ENCODE measurements around the gene CD300LF.

The CD300LF gene

DNA sequence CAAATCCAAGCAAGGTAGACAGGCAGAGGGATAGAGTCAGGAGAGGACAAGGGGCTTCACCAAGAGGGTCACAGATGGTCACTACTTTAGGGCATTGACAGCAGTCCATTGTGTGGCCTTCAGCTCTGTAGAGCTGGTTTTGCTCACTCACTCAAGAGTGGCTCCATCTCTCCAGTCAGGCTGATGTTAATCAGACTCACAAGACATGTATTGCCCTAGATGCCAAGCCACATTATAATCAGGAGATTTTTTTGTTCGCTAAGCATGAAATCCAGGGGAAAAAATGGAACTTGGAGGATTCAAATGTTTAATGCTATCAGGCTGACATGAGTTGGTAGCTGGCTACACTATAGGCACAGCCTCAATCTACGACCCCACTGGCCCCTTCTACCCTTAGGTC is 32.5 kb downstream of the CD300LF start:
- peak; percentile 17 for DNase-seq (ENCODE audit: low read depth)
- TF ChIP-seq, protein P1, sequence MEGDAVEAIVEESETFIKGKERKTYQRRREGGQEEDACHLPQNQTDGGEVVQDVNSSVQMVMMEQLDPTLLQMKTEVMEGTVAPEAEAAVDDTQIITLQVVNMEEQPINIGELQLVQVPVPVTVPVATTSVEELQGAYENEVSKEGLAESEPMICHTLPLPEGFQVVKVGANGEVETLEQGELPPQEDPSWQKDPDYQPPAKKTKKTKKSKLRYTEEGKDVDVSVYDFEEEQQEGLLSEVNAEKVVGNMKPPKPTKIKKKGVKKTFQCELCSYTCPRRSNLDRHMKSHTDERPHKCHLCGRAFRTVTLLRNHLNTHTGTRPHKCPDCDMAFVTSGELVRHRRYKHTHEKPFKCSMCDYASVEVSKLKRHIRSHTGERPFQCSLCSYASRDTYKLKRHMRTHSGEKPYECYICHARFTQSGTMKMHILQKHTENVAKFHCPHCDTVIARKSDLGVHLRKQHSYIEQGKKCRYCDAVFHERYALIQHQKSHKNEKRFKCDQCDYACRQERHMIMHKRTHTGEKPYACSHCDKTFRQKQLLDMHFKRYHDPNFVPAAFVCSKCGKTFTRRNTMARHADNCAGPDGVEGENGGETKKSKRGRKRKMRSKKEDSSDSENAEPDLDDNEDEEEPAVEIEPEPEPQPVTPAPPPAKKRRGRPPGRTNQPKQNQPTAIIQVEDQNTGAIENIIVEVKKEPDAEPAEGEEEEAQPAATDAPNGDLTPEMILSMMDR (conservative IDR thresholded peaks at IDR 0.05; ENCODE audit: low read depth, low read length): no peak
- H3K4me3 ChIP-seq (ENCODE audit: low read length): no peak overlapping the region

- DNase-seq (ENCODE audit: low read depth): no peak
- no peak overlapping the region for H3K4me3 ChIP-seq (ENCODE audit: low read length)
- TF ChIP-seq, protein P1 (conservative IDR thresholded peaks at IDR 0.05; ENCODE audit: low read depth, low read length): no peak
Measured at GRCh38 chr17:74679374-74679773, 33.3 kb downstream of the CD300LF start.

- TF ChIP-seq, protein P1 (conservative IDR thresholded peaks at IDR 0.05; ENCODE audit: low read depth, low read length): no peak
- H3K4me3 ChIP-seq (ENCODE audit: low read length): no peak overlapping the region
- no peak for DNase-seq (ENCODE audit: low read depth)
Measured at GRCh38 chr17:74678541-74678940, 34.2 kb downstream of the CD300LF start.

DNA sequence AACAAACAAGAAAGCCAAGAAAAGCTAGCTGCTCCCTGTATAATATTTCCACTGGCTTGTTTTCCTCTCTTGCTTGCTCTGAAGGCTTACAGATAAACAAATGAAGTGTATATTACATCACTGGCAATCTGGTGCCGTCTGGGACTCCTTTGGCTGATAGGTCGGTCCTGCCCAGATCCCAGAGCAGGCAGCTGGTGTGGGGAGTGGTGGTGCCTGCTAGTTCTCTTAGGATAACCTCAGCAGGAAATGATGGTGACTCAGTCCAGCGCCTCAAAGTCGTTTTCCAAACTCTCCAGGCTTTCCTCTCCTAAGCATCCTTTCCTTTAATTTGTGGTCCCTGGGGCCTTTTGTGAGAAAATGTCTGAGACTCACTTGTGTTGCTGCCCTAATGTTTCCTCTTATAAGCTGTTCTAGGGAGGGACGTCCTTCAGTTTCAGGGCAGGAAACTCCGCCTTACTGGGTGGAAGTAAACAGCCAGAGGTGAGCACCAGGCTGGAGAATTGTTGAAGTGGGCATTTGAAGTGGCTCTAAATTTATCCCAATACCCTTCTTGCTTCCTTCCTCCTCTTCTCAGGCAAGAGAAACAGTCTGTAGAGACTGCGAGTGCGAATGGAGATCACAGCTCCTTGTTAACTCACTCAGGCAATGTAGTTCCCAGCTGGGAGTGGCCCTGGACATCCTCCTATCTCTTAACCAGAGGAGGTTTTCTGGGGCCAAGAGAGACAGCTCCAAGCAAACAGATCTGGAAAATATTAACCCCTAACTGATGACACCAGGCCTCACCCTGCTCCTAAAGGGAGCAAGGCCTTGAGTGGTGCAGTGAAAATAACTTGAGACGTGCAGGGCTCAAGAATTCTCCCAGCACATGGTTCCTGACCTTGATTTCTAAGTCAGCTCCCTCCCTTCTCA is 34.9 kb downstream of the CD300LF start:
- H3K4me3 ChIP-seq (ENCODE audit: low read length): no peak overlapping the region
- DNase-seq (ENCODE audit: low read depth): no peak
- TF ChIP-seq, protein P1 (conservative IDR thresholded peaks at IDR 0.05; ENCODE audit: low read depth, low read length): no peak

- H3K4me3 ChIP-seq (ENCODE audit: low read length): no peak overlapping the region
- DNase-seq (ENCODE audit: low read depth): peak; percentile 32
- TF ChIP-seq, protein P1 (conservative IDR thresholded peaks at IDR 0.05; ENCODE audit: low read depth, low read length): no peak
Measured at GRCh38 chr17:74671031-74671771, 41.5 kb downstream of the CD300LF start.

DNA sequence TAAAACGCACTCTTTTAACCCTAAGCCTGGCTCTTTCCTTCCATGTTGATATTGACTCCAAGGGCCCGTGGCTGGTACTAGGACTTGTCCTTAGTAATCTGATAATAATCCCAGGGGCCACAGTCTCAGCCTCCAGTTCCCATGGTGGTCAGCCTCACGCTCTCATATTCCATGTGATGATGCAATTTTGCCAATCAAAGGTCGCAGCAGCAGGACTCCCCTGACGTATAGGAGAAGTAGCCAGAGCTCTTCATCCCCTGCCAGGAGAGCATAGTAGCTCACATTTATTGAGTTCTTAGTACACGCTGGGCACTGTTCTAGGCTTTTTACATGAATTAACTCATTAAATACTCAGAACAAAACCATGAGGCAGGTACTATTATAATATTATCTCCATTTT is 42.4 kb downstream of the CD300LF start:
- TF ChIP-seq, protein P1 (conservative IDR thresholded peaks at IDR 0.05; ENCODE audit: low read depth, low read length): no peak
- H3K4me3 ChIP-seq (ENCODE audit: low read length): no peak overlapping the region
- no peak for DNase-seq (ENCODE audit: low read depth)

All from retinal pigment epithelial cell (primary cell).